A204.1 (cell line): ENCODE results near the gene OSBP2.
"Not testable (repeated sequence)": the region's sequence is repeated elsewhere in the genome, so short reads cannot be mapped to it uniquely, and the experiment has no call there.

Experiments
- FAIRE-seq: peaks from 2 replicates; lab custom pipeline; 2012; peaks lifted over from hg19 to GRCh38; lab: Jason Lieb, UNC

OSBP2 gene, protein sequence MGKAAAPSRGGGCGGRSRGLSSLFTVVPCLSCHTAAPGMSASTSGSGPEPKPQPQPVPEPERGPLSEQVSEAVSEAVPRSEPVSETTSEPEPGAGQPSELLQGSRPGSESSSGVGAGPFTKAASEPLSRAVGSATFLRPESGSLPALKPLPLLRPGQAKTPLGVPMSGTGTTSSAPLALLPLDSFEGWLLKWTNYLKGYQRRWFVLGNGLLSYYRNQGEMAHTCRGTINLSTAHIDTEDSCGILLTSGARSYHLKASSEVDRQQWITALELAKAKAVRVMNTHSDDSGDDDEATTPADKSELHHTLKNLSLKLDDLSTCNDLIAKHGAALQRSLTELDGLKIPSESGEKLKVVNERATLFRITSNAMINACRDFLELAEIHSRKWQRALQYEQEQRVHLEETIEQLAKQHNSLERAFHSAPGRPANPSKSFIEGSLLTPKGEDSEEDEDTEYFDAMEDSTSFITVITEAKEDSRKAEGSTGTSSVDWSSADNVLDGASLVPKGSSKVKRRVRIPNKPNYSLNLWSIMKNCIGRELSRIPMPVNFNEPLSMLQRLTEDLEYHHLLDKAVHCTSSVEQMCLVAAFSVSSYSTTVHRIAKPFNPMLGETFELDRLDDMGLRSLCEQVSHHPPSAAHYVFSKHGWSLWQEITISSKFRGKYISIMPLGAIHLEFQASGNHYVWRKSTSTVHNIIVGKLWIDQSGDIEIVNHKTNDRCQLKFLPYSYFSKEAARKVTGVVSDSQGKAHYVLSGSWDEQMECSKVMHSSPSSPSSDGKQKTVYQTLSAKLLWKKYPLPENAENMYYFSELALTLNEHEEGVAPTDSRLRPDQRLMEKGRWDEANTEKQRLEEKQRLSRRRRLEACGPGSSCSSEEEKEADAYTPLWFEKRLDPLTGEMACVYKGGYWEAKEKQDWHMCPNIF

DNA sequence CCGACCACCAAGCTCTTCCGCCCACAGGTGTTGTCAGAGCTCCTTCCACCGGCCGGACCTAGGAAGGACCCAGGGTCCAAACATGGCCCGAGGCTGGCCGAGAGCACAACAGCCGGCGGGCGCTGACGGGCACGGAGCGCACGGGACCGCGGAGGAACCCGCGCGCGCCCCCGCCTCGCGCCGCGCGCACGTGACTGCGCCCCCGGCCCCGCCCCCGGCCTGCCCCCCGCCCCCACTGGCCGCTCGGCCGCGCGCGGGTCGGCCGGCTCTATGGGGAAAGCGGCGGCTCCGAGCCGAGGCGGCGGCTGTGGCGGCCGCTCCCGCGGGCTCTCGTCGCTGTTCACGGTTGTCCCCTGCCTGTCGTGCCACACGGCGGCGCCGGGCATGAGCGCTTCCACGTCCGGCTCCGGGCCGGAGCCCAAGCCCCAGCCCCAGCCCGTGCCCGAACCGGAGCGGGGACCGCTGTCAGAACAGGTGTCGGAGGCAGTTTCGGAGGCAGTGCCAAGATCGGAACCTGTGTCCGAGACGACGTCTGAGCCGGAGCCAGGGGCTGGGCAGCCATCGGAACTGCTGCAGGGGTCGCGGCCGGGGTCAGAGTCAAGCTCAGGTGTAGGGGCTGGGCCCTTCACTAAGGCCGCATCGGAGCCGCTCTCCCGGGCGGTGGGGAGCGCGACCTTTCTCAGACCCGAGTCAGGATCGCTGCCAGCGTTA is at the start of gene OSBP2:
Gene OSBP2 (plus strand): TSS at position 235 of the 711 bp plus-strand sequence. CDS start 36 bp downstream, at position 271.
- FAIRE-seq: no peak

DNA sequence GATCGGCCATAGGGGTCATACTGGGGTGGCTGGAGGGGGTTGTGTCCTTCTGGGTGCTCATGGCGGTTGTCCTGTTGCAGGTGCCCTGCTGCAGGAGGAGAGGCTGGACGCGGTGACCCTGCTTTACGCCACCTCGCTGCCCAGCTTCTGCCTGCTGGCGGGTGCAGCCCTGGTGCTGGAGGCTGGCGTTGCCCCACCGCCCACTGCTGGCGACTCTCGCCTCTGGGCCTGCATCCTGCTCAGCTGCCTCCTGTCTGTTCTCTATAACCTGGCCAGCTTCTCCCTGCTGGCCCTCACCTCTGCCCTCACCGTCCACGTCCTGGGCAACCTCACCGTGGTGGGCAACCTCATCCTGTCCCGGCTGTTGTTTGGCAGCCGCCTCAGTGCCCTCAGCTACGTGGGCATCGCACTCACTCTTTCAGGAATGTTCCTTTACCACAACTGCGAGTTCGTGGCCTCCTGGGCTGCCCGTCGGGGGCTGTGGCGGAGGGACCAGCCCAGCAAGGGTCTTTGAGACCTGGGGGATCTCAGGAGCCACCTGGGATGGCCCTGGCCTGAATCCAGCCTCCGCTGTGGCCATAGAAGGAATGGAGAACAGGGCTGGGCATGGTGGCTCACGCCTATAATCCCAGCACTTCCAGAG is 48.0 kb upstream of the OSBP2 start:
- FAIRE-seq: no peak

DNA sequence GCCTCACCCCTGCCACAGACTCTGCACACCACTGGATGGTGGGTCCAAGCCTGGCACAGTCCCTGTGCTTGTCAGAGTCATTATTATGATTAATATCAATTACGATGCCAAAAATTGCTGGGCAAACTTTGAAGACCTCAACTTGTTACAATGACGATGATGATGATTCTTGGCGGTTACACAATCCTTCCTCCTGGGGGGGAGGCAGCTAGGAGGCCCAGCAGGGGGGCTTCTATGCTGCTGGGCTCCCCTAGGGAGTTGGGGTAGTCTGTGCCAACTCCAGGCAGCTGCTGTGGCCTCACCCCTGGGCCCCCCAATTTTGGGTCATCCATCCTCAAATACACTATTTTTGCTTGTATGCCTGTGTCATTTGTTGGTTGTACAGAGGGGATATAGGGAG is 47.1 kb upstream of the OSBP2 start:
- FAIRE-seq: no peak

DNA sequence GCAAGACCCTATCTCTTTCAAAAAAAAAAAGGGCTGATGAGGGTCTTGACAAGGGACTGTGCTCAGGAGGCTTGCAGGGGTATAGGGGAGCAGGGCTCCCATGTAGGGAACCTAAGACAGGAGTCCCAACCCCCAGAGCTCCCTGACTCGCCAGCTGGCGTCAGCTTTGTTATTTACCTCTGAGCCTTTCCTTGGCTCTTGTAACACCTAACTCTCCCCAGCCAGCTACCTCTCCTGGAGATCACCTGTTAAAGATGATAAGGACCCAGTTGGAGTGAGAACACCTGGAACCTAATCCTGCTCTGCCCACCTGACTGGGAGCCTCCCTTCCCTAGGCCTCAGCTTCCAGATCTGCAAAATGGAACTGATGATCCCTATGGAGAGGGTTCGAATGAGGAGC is 45.8 kb upstream of the OSBP2 start:
- no peak for FAIRE-seq

DNA sequence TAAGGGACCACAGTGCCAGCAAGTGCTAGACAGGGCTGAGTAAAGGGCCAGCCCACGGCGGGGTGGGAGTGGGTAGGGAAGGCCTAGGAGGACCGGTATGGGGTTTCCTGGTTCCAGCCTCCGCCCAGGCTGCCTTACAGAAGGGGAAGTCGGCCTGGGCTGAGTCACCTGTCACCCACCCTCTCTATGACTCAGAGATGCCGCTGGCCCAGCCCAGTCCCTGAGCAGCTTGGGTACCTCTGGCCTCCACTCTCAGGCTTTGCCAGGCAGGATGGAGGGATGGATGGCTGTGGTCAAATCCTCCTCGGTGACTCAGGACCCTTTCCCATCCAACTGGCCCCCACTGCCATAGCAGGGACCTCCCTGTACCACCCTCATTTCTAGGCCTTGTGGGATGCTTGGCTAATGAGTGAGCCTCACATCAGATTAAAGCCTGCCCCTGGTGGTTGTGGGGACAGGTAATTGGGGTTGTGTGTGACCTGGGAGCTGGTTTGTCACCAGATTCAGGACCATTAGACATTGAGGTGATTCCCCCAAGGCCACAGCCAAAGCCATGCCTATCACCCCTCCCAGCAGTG is 45.2 kb upstream of the OSBP2 start:
- no peak for FAIRE-seq

DNA sequence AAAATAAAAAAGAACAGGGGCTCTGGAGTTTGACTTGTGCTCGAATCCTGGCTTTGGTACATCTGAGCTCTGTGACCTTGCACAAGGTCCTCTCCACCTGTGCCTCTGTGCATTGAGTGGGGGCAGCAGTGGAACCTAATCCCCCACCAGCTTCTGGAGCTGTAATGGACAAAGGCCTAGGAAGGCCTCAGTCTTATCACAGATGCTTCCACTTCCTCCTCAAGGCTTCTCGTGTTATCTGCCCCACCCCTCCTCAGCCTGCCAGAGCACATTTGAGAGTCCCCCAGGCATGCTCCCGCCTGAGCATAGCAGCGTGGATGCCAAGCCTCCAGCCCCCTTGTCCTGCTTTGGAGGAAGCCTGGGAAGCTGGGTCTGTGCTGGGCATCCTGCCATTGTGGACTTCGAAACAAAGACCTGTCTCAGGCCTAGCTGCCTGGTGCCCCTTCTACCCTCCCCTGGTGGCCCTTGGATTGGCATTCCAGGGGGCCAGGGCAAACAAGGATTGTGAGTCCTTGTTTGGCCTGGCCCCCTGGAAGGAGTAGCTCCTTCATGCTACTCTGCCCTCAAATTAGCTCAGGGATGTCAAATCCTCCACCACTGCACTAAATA is 44.1 kb upstream of the OSBP2 start:
- FAIRE-seq: no peak

DNA sequence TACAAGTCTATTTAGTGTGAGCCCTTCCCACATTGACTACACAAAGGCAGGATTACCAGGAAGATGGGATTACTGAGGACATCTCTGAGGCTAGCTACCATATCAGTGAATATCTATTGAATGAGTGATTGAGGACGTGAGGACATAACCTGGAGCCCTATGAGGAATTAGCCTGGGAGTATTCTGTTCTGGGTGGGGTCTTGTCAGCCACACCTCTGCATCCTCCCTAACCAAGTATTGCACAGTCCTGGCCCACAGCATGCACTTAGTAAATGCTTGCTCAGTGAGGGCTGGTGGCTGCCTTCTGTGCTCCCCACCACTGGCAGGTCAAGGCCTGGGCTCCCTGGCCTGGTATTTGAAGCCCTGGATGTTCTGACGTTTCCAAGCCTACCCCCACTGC is 41.8 kb upstream of the OSBP2 start:
- FAIRE-seq: no peak

DNA sequence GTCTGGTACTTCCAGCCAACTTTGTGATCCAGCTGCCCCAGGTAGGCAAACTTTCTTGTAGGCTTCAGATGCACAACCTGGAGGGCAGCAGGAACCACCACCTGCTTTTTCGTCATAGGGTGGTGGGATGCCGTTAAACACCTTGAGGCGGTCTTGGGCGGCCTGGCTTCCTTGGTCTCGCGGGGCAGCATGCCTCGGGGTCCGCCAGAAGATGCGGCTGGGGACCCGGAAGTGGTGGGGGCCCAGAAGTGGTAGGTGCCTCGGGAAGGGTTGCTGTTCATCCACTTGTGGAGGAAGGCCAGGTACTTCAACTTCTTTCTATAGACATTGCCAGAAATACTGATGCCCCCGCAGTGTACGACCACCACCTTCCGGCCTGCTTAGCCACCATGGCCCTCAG is 40.3 kb upstream of the OSBP2 start:
- FAIRE-seq: no peak

DNA sequence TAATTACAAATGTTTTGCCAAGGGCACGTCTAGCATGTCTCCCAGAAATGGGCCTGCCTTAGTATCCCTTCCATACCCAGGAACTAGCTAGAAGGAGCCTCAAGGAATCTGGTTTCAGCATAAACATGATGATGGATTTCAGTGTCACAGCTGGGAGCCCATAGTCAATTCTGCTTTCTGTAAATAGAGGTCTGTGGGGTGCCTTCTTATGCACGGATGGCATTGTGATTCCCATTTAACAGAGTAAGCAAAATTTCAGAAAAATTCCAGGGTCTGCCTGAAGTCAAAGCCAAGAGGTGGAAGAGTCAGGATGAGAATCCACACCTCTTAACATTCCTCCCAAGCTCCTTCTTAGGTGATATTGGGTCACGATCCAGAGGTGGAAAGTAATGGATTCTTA is 39.1 kb upstream of the OSBP2 start:
- no peak for FAIRE-seq

DNA sequence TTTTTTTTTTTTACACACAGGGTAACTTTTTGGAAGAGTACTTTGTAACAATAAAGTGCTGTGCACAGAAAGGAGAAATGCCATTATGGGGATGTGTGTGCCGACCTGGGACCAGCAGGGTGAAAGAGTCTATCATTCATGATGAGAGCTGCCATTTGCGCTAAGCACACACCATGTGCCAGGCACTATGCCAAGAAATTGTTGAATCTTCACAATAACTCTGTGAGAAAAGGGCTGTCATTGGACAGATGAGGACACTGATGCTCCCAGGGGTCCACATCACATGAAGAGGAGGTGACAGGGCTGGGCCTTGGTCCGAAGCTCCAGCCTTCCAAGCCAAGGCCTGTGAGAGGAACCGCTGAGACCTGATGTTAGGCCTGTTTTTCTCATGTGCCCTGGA is 32.6 kb upstream of the OSBP2 start:
- no peak for FAIRE-seq

DNA sequence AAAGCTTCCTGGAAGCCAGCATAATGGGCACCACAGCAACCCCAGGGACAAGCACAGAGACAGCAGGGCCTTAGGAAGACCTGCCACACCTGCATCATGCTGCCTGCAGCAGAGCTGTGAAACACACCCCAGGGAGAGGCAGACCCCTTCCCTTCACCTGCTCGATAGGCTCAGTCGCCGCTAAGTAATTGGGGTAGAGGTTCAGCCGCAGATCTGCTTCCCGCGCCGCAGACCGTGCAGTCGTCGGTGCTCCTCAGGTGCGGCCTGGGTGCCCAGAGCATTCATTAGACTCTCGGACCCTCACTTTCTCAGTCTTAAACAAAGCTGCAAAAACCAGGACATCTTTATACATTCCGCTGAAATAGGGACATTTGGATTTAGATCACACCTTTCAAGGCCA is 29.9 kb upstream of the OSBP2 start:
- FAIRE-seq: no peak

DNA sequence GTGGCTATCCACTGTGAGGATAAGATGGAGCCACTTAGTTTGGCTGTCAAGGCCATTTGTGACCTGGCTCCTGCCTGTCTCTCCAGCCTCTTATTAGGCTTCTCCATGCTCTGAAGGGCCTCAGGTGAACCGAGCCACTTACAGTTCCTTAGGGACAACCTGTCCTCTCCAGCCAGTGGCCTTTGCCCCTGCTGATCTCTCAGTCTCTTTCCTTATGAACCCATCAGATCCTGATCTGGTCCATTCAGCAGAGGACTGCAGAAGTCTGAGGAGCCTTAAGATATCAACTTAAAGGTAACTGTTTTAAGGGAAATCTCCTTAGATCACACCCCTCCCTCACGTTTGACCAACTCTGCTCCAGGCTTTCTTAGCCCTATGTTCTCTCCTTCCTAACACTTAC is 29.4 kb upstream of the OSBP2 start:
- FAIRE-seq: no peak

DNA sequence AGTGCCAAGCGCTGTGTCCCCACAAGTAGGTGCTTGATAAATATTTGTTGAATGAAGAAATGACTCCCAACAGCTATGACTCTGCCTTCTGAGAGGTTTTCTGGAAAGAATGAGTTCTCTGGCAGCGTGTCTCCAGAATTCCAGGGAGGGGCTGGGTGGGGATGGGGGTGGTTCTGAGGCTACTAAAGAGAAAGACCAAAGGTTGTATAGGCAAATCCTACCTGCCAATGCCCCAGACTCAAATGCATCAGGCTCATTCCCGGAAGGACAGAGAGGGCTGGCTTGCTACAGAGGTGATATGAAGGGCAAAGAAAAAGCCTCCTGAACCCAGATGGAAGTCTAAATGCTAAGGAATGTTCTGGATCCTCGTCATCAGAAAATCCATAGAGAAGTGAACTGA is 28.9 kb upstream of the OSBP2 start:
- FAIRE-seq: no peak

DNA sequence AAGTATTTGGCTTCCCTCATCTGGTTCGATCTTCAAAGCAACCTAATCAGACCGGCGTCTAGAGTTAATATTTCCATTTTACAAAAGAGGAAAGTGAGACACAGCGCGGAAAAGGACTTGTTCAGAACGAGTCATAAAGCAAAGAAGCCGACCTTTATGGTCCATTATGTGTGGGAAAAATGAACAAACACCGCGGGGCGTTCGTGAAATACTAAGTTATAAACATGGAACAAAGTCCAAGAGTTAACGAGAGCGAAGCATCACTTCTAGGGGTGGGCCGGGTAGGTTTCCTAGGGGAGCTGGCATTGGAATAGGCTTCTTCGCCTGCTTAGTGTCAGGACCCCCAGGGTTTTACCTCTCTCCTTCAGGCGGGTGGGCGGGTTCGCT is 27.6 kb upstream of the OSBP2 start:
- FAIRE-seq: no peak

DNA sequence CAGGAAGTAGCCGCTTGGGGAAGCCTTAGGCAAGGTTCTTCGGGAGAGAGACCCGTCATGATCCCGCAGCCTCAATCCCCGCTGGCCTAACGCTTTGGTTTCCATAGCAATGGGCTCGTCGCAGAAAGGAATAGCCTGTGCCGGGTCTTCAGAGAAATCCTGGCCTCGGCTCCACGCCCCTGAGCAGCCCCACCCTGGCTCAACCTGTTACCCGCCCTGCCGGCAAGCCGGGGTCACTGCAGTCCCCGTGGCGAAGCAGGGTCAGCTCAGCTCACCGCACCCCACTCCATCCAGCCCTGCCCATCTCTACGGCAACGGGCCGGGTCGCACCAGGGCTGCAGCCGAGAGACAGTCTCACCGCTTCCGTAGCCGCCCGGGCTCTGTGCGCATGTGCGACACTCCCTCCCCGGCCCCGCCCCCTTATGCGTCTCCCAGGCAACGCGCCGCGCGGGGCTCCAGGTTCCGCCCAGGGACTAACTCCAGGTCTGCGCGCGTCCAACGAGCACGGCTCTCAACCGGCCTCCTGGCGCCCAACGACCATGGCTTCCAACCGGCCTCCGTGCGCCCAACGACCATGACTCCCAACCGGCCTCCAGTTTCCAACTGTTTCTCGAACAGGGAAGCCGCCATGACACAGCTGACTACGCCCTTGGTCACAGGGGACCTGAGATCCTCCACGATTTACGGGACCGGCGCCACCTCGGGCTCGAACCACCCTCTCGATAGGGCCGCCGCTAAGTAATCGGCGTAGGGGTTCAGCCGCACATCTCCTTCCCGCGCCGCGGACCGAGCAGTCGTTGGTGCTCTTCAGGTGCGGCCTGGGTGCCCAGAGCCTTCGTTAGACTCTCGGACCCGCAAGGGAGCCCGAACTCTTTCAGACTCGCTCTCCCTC is 26.9 kb upstream of the OSBP2 start, which contains the start of gene DUSP18:
Gene DUSP18 (minus strand): TSS at position 382 of the 892 bp plus-strand sequence. CDS start 3,872 bp downstream, outside the sequence.
- peak; percentile 25 for FAIRE-seq

DNA sequence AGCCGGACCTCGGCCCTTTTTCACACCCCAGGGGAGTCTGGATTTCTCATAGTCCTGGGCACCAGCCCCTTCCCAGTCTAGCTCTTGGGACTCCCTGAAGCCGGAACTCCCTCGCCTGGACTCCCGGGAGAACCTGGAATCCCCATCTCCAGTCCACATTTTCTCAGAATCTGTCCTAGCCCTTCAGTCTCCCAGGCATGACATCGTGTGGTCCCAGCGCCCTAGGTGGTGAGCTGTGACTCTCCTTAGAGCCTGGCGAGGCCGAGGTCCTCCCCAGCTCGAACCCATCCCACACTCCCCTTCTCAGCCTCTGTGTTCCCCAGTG is 26.3 kb upstream of the OSBP2 start:
- no peak for FAIRE-seq

DNA sequence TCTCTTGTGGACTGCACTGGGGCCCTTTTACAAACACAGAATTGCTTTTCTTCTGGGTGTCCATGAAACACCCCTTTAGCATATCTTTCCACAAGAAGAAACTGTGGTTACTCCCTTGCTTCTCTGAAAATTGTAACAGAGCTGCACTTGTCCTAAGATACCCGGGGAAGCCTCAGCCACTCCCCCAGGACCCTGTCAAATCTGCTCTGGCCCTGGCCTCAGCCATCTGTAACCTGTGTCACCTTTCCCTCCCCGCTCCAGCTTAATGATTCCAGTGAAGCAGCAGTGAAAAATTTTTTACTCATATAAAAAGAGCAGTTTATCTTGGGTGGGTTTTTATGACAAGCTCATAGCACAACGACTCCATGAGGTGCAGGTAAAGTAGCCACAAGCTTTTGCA is 23.6 kb upstream of the OSBP2 start:
- FAIRE-seq: no peak

DNA sequence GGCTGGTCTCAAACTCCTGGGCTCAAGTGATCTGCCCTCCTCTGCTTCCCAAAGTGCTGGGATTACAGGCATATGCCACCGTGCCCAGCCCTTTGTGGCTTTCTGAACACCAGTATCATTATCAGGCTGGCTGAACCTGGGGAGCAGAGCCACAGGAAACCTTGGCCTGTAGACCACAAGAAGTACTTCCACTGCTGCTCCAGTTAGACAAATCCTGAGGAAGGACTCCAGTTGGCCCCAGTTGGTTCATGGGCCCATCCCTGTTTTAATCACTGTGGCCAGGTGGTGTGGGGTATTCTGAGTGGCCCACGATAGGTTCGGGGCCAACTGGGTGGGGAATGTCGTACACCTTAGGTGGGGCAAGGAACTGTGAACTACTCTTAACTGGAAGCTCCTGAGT is 21.5 kb upstream of the OSBP2 start:
- no peak for FAIRE-seq

DNA sequence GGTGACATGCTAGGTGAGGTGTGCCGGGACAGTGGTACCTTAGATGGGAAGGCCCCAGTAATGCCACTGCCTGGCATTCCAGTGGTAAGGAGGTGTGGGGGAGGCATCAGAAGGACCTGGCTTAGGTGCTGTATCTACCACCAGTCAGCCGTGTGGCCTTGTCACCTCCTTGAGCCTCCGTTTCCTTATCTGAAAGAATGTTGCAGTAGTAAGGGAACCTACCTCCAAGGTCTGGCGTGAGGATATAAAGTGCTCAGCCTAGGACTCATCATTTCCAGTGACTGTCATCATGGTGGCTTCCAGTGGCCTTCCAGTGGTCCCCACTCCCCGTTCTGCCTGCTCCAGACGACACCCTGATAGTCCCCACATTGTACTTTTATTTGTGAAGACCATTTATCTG is 20.2 kb upstream of the OSBP2 start:
- no peak for FAIRE-seq

DNA sequence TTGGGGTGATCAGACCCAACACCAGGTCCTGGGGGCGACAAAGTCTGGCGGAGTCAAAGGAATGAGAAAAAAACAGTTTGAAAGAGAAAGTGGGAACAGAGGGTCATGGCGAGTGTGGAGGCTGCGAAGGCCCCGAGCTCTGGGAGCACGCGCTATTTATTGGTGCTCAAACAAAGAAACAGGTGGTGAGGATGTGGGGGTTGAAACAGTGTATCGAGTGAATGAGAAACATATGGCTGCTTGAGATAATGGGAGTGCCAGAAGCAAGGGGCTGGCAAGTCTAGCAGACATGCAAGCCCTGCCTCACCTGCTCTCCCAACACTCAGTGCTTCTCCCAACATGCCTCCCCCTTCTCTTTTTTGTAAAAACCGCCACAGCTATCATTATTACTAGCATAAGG is 19.2 kb upstream of the OSBP2 start:
- FAIRE-seq: no peak

DNA sequence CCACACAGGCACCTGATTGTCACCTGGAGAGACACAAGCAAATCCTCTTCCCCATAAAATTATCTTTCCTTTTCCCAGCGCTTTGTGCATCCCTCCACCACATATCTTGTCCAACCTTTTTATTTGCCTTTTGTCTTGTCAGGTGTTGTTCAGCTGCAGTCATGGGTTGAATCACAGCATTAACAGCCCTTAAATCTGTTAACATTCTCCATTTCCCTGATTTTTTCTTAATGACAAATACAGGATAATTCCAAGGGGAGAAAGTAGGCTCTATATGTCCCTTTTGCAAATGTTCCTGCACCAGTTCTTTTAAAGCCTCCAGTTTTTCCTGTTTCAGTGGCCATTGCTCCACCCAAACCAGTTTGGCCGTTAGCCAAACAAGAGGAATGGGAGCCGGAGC is 18.1 kb upstream of the OSBP2 start:
- FAIRE-seq: not testable (repeated sequence)
